Neural crest cell (in vitro differentiated cells): ENCODE measurements around the gene XG. TPM values are rescaled to one million over a fixed set of nuclear protein-coding genes. Genes with fewer than 3 reads are reported as not detected.
"Not testable (repeated sequence)": the region's sequence is repeated elsewhere in the genome, so short reads cannot be mapped to it uniquely, and the experiment has no call there.

Experiments
- DNase-seq: peaks from one replicate; pipeline ENCODE4 v3.0.0; 2021; ENCODE audit warnings: low read depth, mixed read lengths, low spot score
- H3K27ac Mint-ChIP-seq: one replicate; pipeline ENCODE4 v1.8.0; 2021; ENCODE audit warnings: mild to moderate bottlenecking, mixed read lengths; ENCODE audit not compliant: unreplicated experiment
- H3K27me3 Mint-ChIP-seq: 2 replicates; pipeline ENCODE4 v1.8.0; 2021; ENCODE audit warnings: low read depth, mild to moderate bottlenecking, mixed read lengths
- H3K36me3 Mint-ChIP-seq: 2 replicates; pipeline ENCODE4 v1.8.0; 2021; ENCODE audit warnings: low read depth, mild to moderate bottlenecking, mixed read lengths
- H3K4me1 Mint-ChIP-seq: 2 replicates; pipeline ENCODE4 v1.8.0; 2021; ENCODE audit warnings: mixed read lengths
- H3K4me3 Mint-ChIP-seq: one replicate; pipeline ENCODE4 v1.8.0; 2021; ENCODE audit warnings: mild to moderate bottlenecking, mixed read lengths
- H3K9me3 Mint-ChIP-seq: 2 replicates; pipeline ENCODE4 v1.8.0; 2021; ENCODE audit warnings: mixed read lengths
- CTCF ChIP-seq: fragments of 200-600 bp; sonication (generic); conservative IDR thresholded peaks from 2 replicates; pipeline ENCODE4 v1.5.0; 2021; ENCODE audit warnings: antibody characterized with exemption, mild to moderate bottlenecking
- total RNA-seq: library from RNA; stranded (reverse); gene quantifications from 2 replicates; pipeline ENCODE4 v1.2.1, GENCODE V29; 2021

XG gene
- total RNA-seq, 1 donor from 2014 or later, result not detected

DNA sequence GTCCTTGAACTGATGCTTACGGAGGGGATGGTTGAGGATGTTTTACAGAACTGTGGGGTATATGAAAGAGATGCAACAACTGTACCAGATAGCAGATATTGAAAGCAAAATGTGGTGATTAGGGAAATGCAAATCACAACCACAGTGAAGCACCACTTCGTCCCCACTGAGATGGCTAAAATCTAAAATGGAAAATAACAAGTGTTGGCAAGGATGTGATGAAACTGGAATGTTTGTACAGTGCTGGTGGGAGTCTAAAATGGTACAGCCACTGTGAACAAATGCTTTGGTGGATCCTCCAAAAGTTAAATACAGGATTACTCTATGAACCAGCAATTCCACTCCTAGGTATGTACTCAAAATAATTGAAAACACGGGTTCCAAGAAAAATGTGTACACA lies 22.9 kb downstream of the XG start:
- H3K4me1 Mint-ChIP-seq, result no peaks in the 10 kb centered on the region
- H3K27me3 Mint-ChIP-seq, result peaks cover 9% of the 10 kb centered on the region
- no peak for TF ChIP-seq CTCF
- no peak overlapping the region for H3K27ac Mint-ChIP-seq
- no peak overlapping the region for H3K4me3 Mint-ChIP-seq
- no peak for DNase-seq
- peaks cover 4% of the 10 kb centered on the region for H3K9me3 Mint-ChIP-seq
- H3K36me3 Mint-ChIP-seq, result no peaks in the 10 kb centered on the region

DNA sequence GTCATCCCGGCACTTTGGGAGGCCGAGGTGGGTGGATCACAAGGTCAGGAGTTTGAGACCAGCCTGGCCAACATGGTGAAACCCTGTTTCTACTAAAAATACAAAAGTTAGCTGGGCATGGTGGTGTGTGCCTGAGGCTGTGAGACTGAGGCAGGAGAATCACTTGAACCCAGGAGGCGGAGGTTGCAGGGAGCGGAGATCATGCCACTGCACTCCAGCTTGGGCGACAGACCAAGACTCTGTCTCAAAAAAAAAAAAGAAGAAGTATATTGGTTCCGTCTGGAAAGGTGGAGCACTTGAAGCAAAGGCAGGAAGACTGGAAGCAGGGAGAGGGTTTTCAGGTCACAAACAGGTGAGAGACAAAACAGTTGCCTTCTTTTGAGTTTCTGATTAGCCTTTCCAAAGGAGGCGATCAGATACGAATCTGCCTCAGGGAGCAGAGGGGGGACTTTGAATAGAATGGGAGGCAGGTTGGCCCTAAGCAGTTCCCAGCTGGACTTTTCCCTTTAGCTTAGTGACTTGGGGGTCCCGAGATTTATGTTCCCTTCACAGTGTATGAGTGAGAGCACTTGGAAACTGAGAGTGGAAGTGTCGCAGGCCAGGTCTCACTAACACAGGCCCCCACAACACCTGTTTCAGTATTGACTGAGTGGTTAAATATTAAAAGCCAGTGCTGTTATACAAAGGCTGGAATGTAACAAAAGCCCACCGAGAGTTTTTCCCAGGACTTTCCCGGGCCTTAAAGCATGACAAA lies 28.8 kb downstream of the XG start:
- H3K4me1 Mint-ChIP-seq, result peaks cover 12% of the 10 kb centered on the region
- not testable (repeated sequence) for H3K4me3 Mint-ChIP-seq, H3K9me3 Mint-ChIP-seq, H3K27me3 Mint-ChIP-seq, H3K27ac Mint-ChIP-seq, DNase-seq, H3K36me3 Mint-ChIP-seq

GRCh38 chrX:2781226-2781571 lies 29.4 kb downstream of the XG start:
- no peaks in the 10 kb centered on the region for H3K36me3 Mint-ChIP-seq
- peaks cover 9% of the 10 kb centered on the region for H3K27me3 Mint-ChIP-seq
- H3K4me1 Mint-ChIP-seq, result peaks cover 12% of the 10 kb centered on the region
- H3K4me3 Mint-ChIP-seq, result no peak overlapping the region
- DNase-seq, result no peak
- TF ChIP-seq CTCF, result no peak
- no peaks in the 10 kb centered on the region for H3K9me3 Mint-ChIP-seq
- H3K27ac Mint-ChIP-seq, result no peak overlapping the region

- H3K4me3 Mint-ChIP-seq, result no peak overlapping the region
Measured at GRCh38 chrX:2781698-2782097, 29.9 kb downstream of the XG start.

DNA sequence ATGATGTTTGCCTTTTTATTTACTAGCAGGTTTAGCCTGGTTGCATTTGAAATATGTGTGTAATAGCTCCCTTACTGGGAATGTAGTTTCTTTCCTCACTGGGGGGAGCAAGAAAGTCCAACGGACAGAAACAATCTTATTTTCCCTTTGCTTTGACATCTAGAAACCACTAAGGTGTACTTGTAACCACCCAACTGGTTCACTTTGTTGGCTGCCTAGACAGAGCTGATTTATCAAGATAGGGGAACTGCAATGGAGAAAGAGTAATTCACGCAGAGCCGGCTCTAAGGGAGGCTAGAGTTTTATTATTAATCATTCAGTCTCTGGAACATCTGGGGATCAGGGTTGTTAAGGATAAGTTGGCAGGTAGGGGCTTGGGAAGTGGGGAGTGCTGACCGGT lies 30.3 kb downstream of the XG start:
- peaks cover 12% of the 10 kb centered on the region for H3K4me1 Mint-ChIP-seq
- no peak overlapping the region for H3K4me3 Mint-ChIP-seq
- H3K27me3 Mint-ChIP-seq, result peaks cover 9% of the 10 kb centered on the region
- TF ChIP-seq CTCF, result no peak
- H3K9me3 Mint-ChIP-seq, result no peaks in the 10 kb centered on the region
- H3K27ac Mint-ChIP-seq, result no peak overlapping the region
- no peak for DNase-seq
- H3K36me3 Mint-ChIP-seq, result no peaks in the 10 kb centered on the region

More at GRCh38 chrX:2781698-2782097, 29.9 kb downstream of the XG start:
- H3K9me3 Mint-ChIP-seq, result no peaks in the 10 kb centered on the region
- no peaks in the 10 kb centered on the region for H3K36me3 Mint-ChIP-seq
- no peak for TF ChIP-seq CTCF
- peaks cover 9% of the 10 kb centered on the region for H3K27me3 Mint-ChIP-seq
- peaks cover 12% of the 10 kb centered on the region for H3K4me1 Mint-ChIP-seq
- H3K27ac Mint-ChIP-seq, result no peak overlapping the region
- DNase-seq, result no peak

GRCh38 chrX:2782778-2783177 lies 30.9 kb downstream of the XG start:
- Mint-ChIP-seq H3K27me3 (peaks cover 9% of the 10 kb centered on the region), H3K4me1 (peaks cover 12% of the 10 kb centered on the region), H3K9me3 (no peaks in the 10 kb centered on the region), H3K36me3 (no peaks in the 10 kb centered on the region), H3K27ac (no peak overlapping the region), H3K4me3 (no peak overlapping the region)
- TF ChIP-seq CTCF, result no peak
- DNase-seq, result no peak
